NT2/D1 (cell line): ENCODE data around the gene BZW2.

Experiments
- SUZ12 ChIP-seq: IDR thresholded peaks from 2 replicates; pipeline ENCODE4 v1.6.1; 2011; ENCODE audit not compliant: insufficient read length, insufficient read depth; ENCODE audit errors: extremely low read depth
- YY1 ChIP-seq: IDR thresholded peaks from 2 replicates; pipeline ENCODE4 v1.6.1; 2011; ENCODE audit not compliant: insufficient read length, insufficient read depth
- ZNF274 ChIP-seq: IDR thresholded peaks from 2 replicates; pipeline ENCODE4 v1.6.1; 2011; ENCODE audit warnings: mild to moderate bottlenecking, low read depth, low read length

DNA sequence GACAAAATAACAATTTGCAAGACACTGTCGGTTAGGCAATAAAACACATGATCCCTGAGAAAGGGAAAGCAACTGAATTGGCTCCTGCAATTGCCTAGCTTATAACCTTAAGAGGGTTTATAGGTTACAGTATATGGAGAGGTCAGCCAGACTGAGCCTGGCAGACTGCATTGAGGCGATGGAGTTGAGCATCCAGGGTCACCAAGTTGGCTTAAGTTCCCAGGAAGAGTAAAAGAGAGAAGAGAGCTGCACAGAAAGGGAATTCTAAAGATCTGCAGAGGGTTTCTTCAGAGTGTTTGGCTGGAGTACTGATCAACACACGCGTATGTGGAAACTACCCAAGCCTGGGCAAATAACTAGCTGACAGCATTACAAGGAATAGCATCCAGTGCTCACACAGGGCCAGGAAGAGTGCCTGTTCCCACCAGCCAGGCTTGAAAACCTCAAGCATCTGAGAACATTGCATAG, 11.7 kb upstream of the BZW2 start:
- TF ChIP-seq ZNF274 (no peak), YY1 (no peak), SUZ12 (no peak)
